Stimulated activated CD4-positive, alpha-beta T cell treated with anti-CD3 and anti-CD28 coated beads, Interleukin-1b, Interleukin-23, amount 100 ng/mL, for 1 hour (primary cell): ENCODE data around the gene NUP93.

Experiments
- DNase-seq, 2 donors: peaks; one replicate each; pipeline ENCODE4 v3.0.0-alpha.2; 2020; ENCODE audit warnings: low read depth in 2 of 2

The NUP93 gene

DNA sequence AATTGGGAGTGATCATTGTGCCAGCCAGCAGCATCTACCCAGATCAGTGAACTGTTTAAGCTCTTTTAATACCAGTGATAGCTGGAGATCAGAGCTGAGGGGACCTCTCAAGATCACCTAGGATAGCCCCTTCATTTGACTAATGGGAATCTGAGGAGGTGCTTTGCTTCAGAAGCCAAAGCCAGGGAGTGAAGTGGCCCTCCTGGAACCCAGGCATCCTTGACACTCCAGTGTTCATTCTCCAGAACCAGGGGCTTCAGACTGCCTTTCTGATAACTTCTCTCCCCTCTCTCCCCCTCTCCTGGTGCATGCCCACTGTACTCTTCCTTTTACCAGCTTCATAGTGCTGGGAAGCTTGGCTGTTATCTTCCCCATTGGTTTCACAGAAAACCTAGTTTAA lies 87.1 kb downstream of the NUP93 start:
- DNase-seq, result no peak

- DNase-seq, result no peak
Measured at GRCh38 chr16:56817938-56818337, 88.0 kb downstream of the NUP93 start.

DNA sequence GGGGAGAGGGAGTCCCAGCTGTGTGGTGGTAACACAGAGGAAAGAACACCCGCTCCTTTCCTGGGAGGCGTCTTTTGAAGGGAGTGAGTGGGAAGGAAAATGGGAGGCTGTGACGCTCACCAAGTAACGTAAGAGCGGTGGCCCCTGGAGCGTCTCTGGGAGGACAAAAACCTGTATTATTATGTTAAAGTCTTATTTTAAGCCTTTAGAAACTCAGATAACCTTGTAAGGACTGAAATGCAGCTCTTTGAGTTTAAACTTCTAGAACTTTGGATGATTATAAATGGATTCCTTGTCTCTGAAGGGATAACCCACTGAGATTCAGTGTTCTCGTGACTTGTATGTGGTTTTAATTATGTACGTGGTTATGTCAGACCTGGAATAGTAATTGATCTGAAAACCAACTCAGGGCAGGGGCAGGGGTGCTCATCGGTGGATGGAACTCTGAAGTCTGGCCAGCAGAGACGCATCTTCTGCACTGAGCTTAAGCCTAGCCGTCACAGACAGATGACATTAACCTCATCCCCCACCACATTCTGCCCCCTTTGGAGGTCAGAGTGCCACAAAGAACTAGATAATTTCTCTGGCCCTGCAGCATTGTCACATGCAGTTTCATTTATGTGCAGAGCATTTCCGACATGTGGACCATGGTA lies 93.3 kb downstream of the NUP93 start:
- no peak for DNase-seq

DNA sequence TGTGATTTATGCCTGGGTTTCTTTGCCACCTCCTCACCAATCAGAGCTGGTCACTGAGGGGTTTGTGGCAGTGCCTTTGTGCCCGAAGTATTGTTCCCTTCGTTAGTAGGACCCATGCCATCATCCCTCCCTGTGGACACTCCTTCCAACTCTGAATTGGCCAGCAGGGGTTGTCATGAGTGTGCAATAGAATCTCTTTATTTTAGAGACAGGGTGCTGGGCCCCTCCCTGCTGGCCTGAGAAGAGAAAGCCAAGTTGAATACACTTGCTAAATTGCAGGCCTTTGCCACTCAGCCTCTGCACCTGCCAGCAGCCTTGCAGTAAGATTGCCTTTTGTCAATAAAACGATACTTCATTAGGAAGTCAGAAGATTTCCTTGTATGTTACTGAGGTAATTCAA lies 94.4 kb downstream of the NUP93 start:
- DNase-seq, result no peak

DNA sequence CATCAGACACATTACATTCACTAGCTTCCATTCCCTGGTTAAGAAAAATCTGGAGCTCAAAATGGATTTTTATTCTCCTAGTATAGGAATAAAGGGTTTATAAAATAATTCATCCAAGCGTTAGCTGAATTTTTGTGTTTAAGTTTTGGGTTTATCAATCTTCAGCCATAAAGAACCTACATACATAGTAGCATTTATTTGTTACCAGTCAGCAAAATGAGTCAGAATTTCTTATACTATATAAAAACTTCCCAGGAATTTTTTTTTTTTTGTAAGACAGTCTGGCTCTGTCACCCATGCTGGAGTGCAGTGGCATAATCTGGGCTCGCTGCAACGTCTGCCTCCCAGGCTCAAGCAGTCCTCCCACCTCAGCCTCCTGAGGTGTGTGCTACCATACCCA lies 94.9 kb downstream of the NUP93 start:
- DNase-seq, result no peak

GRCh38 chr16:56825826-56826225 lies 95.9 kb downstream of the NUP93 start:
- no peak for DNase-seq

DNA sequence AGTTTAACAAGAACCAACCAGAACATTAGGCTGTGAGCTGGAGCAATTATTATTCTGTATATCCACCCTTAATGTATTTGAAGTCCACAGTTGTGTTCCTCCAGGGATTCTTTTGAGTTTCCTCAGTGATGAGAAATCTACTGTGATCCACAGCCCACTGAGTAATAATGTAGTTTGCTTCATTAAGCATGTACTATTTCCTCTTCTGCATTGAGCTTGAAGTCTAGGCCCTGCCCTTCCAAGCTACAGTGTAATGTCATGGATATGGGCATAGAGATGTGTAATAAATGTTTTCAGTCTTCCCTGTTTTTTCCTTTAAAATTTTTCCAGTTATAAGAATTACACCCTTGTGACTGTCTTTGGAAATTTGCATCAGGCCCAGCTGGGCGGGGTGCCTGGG lies 98.7 kb downstream of the NUP93 start:
- no peak for DNase-seq

- no peak for DNase-seq
Measured at GRCh38 chr16:56830669-56831068, 100.7 kb downstream of the NUP93 start.

DNA sequence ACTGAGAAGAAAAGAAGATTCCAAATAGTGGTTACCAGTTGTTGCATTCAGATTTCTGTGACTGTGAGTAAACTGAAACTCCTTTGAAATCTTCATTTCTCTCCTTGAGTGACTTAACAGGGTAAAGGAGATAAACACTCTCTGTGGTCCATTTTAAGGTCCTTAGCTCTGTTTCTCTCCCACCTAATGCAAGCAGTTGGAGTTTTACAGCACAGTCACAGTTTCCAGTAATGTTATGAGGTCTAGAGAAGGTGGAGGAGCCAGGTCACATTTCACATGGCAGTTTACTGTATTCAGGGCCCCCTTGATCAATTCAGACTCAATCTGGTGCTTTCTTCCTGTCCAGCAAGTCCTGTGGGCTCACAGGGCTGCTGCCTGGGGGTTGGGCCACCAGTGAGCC lies 102.8 kb downstream of the NUP93 start:
- DNase-seq, result no peak

GRCh38 chr16:56833243-56833970 lies 103.5 kb downstream of the NUP93 start:
- no peak for DNase-seq

DNA sequence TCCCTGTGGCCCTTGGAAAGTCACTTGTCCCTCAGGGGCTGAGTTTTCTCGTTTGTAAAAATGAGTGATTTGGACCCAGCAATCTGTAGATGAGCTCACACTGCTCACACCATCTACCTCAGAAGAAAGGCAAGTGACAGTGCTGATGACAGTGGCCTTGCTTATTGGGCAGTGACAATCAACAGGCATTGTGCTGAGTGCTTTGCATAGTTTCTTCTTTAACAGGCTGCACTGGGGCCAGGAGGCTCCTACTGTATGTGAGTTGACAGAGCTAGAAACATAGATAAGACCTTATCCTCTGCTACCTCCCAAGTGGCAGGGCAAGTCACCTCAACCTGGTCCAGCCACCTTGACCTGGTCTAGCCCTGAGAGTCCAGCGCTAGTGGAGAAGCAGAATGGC lies 105.4 kb downstream of the NUP93 start:
- no peak for DNase-seq

GRCh38 chr16:56836410-56837230 lies 106.7 kb downstream of the NUP93 start:
- no peak for DNase-seq

DNA sequence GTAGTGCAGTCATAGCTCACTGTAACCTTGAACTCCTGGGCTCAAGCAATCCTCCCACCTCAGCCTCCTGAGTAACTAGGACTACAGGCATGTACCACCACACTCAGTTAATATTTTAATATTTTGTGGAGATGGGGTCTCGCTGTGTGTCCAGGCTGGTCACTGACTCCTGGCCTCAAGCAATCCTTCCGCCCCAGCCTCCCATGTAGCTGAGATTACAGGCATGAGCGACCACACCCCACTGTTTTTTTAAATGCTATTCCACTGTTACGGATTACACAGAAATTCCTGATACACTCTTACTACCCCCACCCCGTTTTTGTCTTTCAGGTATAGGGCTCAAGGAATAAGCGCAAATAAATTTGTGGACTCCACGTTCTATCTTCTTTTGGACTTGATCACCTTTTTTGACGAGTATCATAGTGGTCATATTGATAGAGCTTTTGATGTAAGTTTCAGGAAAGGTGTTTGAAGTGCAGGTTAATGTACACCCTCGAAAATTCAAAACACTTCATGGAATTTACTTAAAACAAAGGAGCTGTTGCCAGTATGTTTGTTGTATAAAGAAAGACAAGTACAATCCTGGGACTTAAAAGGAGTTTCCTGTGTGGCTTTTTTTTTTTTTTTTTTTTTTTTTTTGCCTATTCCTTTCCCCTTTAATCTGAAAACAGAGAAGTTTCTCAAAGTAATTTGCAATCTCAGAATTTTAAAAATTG lies 108.9 kb downstream of the NUP93 start:
- DNase-seq, result no peak

DNA sequence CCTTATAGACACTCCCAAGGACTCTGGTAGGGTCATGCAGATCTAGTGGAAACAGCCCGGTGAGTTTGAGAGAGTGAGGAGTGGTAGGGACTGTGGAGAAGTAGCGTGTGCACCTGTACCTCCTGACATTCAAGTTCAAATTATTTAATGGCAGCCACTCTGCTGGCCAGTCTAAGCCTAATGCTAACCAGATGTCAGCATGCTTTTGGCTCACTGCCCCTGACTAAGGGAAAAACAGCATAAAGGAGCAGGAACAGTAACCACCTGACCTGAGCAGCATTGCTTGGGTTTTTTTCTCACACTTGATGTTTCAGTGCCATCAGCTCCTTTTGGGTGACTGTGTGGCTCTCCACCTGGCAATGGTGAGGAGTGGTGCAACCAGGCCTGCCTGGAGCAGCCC lies 111.3 kb downstream of the NUP93 start:
- no peak for DNase-seq

GRCh38 chr16:56841659-56842058 lies 111.7 kb downstream of the NUP93 start:
- DNase-seq, result no peak

DNA sequence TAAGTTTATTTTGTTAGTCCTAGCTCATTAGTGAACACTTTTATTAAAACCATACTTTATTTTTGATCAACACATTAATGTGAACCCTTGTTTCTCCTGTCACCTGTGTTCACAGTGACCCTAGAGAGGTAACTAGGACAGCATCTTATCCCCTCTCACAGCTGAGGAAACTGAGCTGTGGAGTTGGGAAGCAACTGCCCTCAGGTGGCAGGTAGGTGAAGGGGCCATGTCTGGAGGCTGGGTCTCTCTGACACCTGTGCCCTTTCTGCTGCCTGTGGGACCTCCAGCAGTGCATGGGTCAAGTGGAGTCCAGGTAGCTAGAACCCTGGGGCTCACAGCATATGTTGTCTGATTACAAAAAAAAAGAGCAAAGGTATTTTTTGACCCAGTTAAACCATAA lies 112.2 kb downstream of the NUP93 start:
- no peak for DNase-seq

DNA sequence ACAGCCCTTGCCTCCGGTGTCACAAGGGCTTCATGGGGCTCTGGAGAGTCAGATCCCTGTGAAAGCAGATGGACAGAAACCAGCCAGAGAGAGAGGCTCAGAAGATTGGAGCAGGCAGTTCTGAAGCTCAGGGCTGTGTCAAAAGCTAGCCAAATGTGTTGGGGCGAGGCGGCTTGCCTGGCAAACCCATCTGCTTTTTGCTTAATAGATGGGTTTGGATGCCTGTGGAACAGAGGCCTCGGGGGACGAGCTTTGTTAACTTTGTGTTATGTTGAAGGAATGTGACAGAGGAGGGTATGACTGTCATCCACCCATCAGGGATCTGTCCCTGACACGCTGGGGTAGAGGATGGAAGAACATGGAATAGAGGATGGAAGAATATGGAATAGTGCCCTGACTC lies 114.1 kb downstream of the NUP93 start:
- DNase-seq, result no peak

GRCh38 chr16:56847173-56847910 lies 117.4 kb downstream of the NUP93 start:
- no peak for DNase-seq

DNA sequence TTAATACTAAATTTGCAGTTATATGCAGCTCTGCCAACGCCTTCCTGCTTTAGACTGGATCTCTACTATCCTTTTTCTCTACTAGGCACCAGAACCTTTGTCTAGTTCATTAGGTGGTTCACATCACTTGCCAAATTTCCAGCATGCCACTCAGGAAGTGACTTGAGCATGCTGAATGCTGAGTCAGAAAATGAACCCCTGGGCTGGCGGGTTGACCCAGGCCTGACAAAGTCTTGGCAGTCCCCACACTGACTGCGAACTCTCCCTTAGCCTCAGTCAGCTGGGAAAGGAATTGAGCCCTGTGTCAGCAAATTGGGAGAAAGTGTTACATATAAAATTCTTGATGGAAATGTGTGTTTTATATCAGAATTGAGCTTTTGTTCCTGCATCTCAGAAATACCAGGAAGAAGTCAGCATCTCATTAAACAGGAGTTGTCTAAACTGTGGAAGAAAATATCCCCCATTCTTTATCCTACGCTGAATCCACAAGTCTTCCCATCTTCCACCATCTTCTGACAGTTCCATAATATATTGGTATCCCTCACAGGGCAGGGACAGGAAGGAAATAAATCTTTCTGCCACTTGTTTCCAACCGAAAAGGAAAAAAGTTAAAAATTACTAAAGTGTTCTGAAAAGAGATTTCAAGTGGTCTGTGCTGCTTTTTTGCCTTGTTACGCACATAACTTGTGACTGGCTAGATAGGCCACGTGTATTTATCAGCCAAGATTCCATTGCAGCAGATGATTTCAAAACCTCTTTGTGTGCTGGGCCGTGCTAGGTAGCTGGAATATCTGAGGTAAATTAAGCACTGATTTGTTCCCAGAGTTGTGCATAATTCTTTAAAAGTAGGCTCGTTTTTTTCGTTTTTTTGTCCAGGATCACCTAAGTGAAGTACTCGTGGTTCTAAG lies 118.4 kb downstream of the NUP93 start:
- DNase-seq, result no peak

DNA sequence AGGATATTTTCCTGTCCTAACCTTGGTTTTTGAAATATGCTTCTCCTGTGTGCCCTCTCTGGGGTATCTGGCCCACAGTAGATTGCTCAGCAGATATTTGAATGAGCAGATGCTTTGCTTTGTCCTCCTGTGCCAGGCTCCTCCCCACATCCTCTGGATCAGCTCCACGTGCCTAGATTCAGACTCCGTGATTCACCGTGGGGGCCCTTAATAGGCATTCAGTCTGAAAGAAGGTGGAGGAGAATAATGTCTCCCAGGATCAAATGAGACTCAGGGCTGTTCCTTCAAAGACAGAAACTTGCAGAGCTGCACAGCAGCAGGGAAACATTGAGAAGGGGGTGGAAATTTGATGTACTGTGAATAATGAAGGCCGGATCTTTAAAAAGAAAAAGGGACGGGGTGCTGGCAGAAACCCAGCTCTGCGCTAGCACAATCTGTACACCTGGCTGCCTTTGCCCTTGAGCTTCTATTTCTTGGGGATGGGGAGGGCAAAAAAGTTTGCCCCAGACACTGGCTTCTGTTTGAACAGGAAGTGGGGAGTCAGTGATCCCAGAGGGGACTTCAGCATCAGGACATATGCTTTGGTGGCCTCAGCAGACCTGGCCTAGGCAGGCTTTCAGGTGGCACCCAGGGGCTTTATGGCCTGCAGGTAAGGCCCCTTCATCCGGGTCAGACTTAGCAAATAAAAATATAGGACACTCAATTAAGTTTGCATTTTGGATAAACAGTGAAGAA lies 119.2 kb downstream of the NUP93 start:
- DNase-seq, result no peak
